Liver (tissue), 9 donors: Measurements from ENCODE around the gene RAB30. TPM values are rescaled to one million over a fixed set of nuclear protein-coding genes. Genes with fewer than 3 reads are reported as not detected.
A peak's percentile ranks its signal among the peaks of the same experiment; 100 is the strongest.

ENCODE experiments used
- DNase-seq: peaks from one replicate; pipeline ENCODE4 v3.0.0-alpha.2; 2017; ENCODE audit warnings: low spot score
- H3K27ac ChIP-seq, 2 donors: one replicate each; pipeline ENCODE4 v1.7.0; 2013; ENCODE audit warnings: inconsistent platforms in 2 of 2, low read length in 2 of 2, control low read depth in 1 of 2, low read depth in 1 of 2, mild to moderate bottlenecking in 1 of 2
- H3K27me3 ChIP-seq, 4 donors: one replicate each; pipeline versions ENCODE4 v1.6.1 to v1.7.0; 2013; ENCODE audit warnings: low read length in 3 of 4, inconsistent platforms in 1 of 4, mild to moderate bottlenecking in 1 of 4, moderate library complexity in 1 of 4; ENCODE audit not compliant: control insufficient read depth in 4 of 4, insufficient read depth in 4 of 4
- H3K36me3 ChIP-seq, 4 donors: one replicate each; pipeline versions ENCODE4 v1.6.1 to v1.7.0; 2013; ENCODE audit warnings: low read length in 3 of 4, mild to moderate bottlenecking in 3 of 4, low read depth in 1 of 4, moderate library complexity in 1 of 4; ENCODE audit not compliant: control insufficient read depth in 4 of 4, insufficient read depth in 3 of 4
- H3K4me1 ChIP-seq, 4 donors: one replicate each; pipeline versions ENCODE4 v1.6.1 to v1.7.0; 2013; ENCODE audit warnings: low read length in 3 of 4, mild to moderate bottlenecking in 3 of 4, moderate library complexity in 1 of 4; ENCODE audit not compliant: control insufficient read depth in 4 of 4, insufficient read depth in 4 of 4
- H3K4me3 ChIP-seq, 3 donors: one replicate each; pipeline versions ENCODE4 v1.6.1 to v1.7.0; 2013; ENCODE audit warnings: low read length in 3 of 3, control low read depth in 1 of 3, low read depth in 1 of 3, mild to moderate bottlenecking in 1 of 3
- H3K9ac ChIP-seq, 2 donors: one replicate each; pipeline ENCODE4 v1.7.0; 2013; ENCODE audit warnings: low read length in 2 of 2, mild to moderate bottlenecking in 2 of 2, moderate library complexity in 2 of 2, control low read depth in 1 of 2, low read depth in 1 of 2
- H3K9me3 ChIP-seq, 4 donors: one replicate each; pipeline versions ENCODE4 v1.6.1 to v1.7.0; 2013; ENCODE audit warnings: low read length in 3 of 4; ENCODE audit not compliant: control insufficient read depth in 4 of 4
- ATF3 ChIP-seq: IDR thresholded peaks from 2 replicates; pipeline ENCODE4 v1.6.1; 2016; ENCODE audit warnings: antibody characterized with exemption
- CTCF ChIP-seq: fragments of 150-350 bp; IDR thresholded peaks from 2 replicates; pipeline ENCODE4 v1.5.1; 2017; ENCODE audit warnings: improper control_type of control experiment, low read depth, low read length; ENCODE audit not compliant: missing input control
- FOXA1 ChIP-seq: IDR thresholded peaks from 2 replicates; pipeline ENCODE4 v1.6.1; 2016; ENCODE audit warnings: antibody characterized with exemption
- GABPA ChIP-seq, 2 donors: IDR thresholded peaks in 1 of 2; conservative IDR thresholded peaks in 1 of 2; 2 replicates each; pipeline ENCODE4 v1.6.1; 2016; ENCODE audit warnings: antibody characterized with exemption in 2 of 2, mild to moderate bottlenecking in 1 of 2, moderate library complexity in 1 of 2
- HNF4A ChIP-seq, 2 donors: conservative IDR thresholded peaks; 2 replicates each; pipeline ENCODE4 v1.6.1; 2016; ENCODE audit warnings: antibody characterized with exemption in 2 of 2, mild to moderate bottlenecking in 2 of 2
- HNF4G ChIP-seq: IDR thresholded peaks from 2 replicates; pipeline ENCODE4 v1.6.1; 2016; ENCODE audit warnings: antibody characterized with exemption
- JUND ChIP-seq, 2 donors: IDR thresholded peaks; 2 replicates each; pipeline ENCODE4 v1.6.1; 2016; ENCODE audit warnings: antibody characterized with exemption in 2 of 2
- MAX ChIP-seq: IDR thresholded peaks from 2 replicates; pipeline ENCODE4 v1.6.1; 2016; ENCODE audit warnings: antibody characterized with exemption
- NR2F2 ChIP-seq: IDR thresholded peaks from 2 replicates; pipeline ENCODE4 v1.6.1; 2016; ENCODE audit warnings: antibody characterized with exemption
- RAD21 ChIP-seq, 2 donors: IDR thresholded peaks; 2 replicates each; pipeline ENCODE4 v1.6.1; 2016; ENCODE audit warnings: antibody characterized with exemption in 2 of 2, mild to moderate bottlenecking in 2 of 2
- REST ChIP-seq: IDR thresholded peaks from 2 replicates; pipeline ENCODE4 v1.6.1; 2016; ENCODE audit warnings: antibody characterized with exemption, mild to moderate bottlenecking
- RXRA ChIP-seq, 2 donors: IDR thresholded peaks; 2 replicates each; pipeline ENCODE4 v1.6.1; 2017 to 2018; ENCODE audit warnings: antibody characterized with exemption in 2 of 2, mild to moderate bottlenecking in 1 of 2
- SP1 ChIP-seq: IDR thresholded peaks from 2 replicates; pipeline ENCODE4 v1.6.1; 2018; ENCODE audit warnings: antibody characterized with exemption, mild to moderate bottlenecking
- TAF1 ChIP-seq: conservative IDR thresholded peaks from 2 replicates; pipeline ENCODE4 v1.6.1; 2016; ENCODE audit warnings: antibody characterized with exemption, mild to moderate bottlenecking
- YY1 ChIP-seq: IDR thresholded peaks from 2 replicates; pipeline ENCODE4 v1.6.1; 2016; ENCODE audit warnings: antibody characterized with exemption, mild to moderate bottlenecking
- ZBTB33 ChIP-seq: IDR thresholded peaks from 2 replicates; pipeline ENCODE4 v1.6.1; 2016; ENCODE audit warnings: antibody characterized with exemption
- WGBS: extraction: QIAGEN DNeasy Blood & Tissue Kit; methylation state at CpG from one replicate; pipeline ENCODE4 v1.1.7; 2013; 5-methylcytosine and 5-hydroxymethylcytosine counted together
- polyA plus RNA-seq, 2 donors: library from polyadenylated mRNA; stranded (reverse) in 1 of 2; unstranded in 1 of 2; fragments of 200-250 nt in 1 of 2; fragments of >200 nt in 1 of 2; fragmentation: Nextera tagmentation in 1 of 2; extraction: Ambion mirVana in 1 of 2; gene quantifications; one replicate each; pipeline versions ENCODE4 v1.2.1 to v1.2.3, GENCODE V29; 2013 to 2015
- total RNA-seq, 2 donors: library from RNA; depleted of rRNA; stranded (reverse); fragments of >200 nt; gene quantifications; one replicate each; pipeline ENCODE4 v1.2.3, GENCODE V29; 2014
- donor health status: healthy.
- donor health status: healthy.
- donor health status: healthy.
- donor health status: healthy.
- donor health status: healthy.

Gene RAB30
- total and polyA plus RNA-seq, 4 donors = 2.4 to 5.4 (median 3.2) TPM

- peak; percentile 34 for TF ChIP-seq MAX
- peak; percentile 48 for TF ChIP-seq SP1
- TF ChIP-seq ATF3 = no peak
Observed at GRCh38 chr11:83025267-83025704, 46.4 kb downstream of the RAB30 start (continued).

- no peak for TF ChIP-seq HNF4A (conservative IDR thresholded peaks at IDR 0.05)
- no peak for TF ChIP-seq ZBTB33
- TF ChIP-seq CTCF = no peak
- TF ChIP-seq JUND (IDR thresholded peaks at IDR 0.05) = no peak
- no peak for TF ChIP-seq FOXA1
- no peak for TF ChIP-seq NR2F2
- no peak for TF ChIP-seq HNF4G
- TF ChIP-seq MAX = no peak
- no peak for TF ChIP-seq GABPA (IDR thresholded peaks at IDR 0.05 in 1 of 2, conservative IDR thresholded peaks at IDR 0.05 in 1 of 2)
- TF ChIP-seq RAD21 (IDR thresholded peaks at IDR 0.05) = no peak
- TF ChIP-seq YY1 = no peak
- no peak for TF ChIP-seq RXRA (IDR thresholded peaks at IDR 0.05)
- no peak for TF ChIP-seq TAF1
- TF ChIP-seq ATF3 = no peak
- no peak for TF ChIP-seq SP1
- Histone ChIP-seq H3K4me1 (peaks cover 0 to 16% (median 15%) of the 10 kb centered on the region in 4 donors), H3K4me3 (no peak overlapping the region), H3K9ac (no peak overlapping the region), H3K36me3 (no peaks in the 10 kb centered on the region), H3K9me3 (no peaks in the 10 kb centered on the region), H3K27ac (no peak overlapping the region), H3K27me3 (no peaks in the 10 kb centered on the region)
- 91% methylated on average over 3 of the region's 3 CpGs for WGBS
- no peak for DNase-seq
Observed at GRCh38 chr11:83024270-83024854, 47.3 kb downstream of the RAB30 start.

GRCh38 chr11:83023410-83023809, 48.3 kb downstream of the RAB30 start:
- 84% methylated on average over 4 of the region's 4 CpGs for WGBS
- no peaks in the 10 kb centered on the region for H3K27me3 ChIP-seq
- no peak overlapping the region for H3K4me3 ChIP-seq
- no peaks in the 10 kb centered on the region for H3K9me3 ChIP-seq
- TF ChIP-seq SP1 = no peak
- TF ChIP-seq RXRA (IDR thresholded peaks at IDR 0.05) = no peak
- no peak for TF ChIP-seq REST
- no peak for TF ChIP-seq CTCF
- no peak for TF ChIP-seq GABPA (IDR thresholded peaks at IDR 0.05 in 1 of 2, conservative IDR thresholded peaks at IDR 0.05 in 1 of 2)
- no peak for TF ChIP-seq HNF4G
- DNase-seq = no peak
- no peak overlapping the region for H3K9ac ChIP-seq
- H3K36me3 ChIP-seq = no peaks in the 10 kb centered on the region
- H3K4me1 ChIP-seq = peaks cover 0 to 16% (median 15%) of the 10 kb centered on the region in 4 donors
- H3K27ac ChIP-seq = no peak overlapping the region
